ENCODE results near the gene SPTB.
A peak's percentile ranks its signal among the peaks of the same experiment; 100 is the strongest.

The SPTB gene

DNA sequence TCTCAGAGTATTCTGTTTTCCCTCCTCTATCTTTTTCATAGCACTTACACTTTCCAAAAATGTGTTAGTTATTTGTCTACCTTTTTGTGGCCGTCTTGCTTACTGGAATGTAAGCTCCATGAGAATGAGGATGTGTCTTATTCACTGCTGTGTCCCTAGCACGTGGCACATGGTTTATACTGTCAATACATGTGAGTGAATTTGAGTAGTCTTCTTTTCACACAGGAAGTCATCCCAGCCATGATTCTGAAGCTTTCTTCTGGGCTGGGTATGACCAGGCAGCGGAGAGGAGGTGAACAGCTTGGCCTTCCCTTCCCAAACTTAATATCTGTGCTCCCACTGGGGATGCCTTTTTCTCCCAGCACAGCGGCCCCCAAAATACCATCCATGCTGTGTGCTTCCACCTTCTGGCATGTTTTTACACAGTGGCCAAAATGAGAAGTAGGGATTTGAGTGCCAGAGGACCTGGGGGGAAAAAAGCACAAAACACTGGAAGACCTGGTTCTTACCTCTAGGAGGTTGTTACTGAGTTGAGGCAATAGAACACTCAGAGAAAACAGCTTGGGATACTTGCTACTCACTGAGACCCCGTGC is 165.2 kb downstream of the SPTB start:
- H3K36me3 ChIP-seq (ENCODE audit: control insufficient read depth in 4 of 4, insufficient read depth in 4 of 4, low read length in 3 of 4), result peaks cover 0 to 9% (median 0%) of the 10 kb centered on the region in 4 experiments
- no peaks in the 10 kb centered on the region for H3K27me3 ChIP-seq (replicated peaks in 2 of 5; ENCODE audit: control insufficient read depth in 4 of 5, insufficient read depth in 5 of 5, low read length in 4 of 5)
- DNase-seq, result no peak
- CTCF ChIA-PET, result interaction anchor here (1.0 to 1.9 kb wide), 3 partner anchors 15 to 39 kb away, joined by 3 to 5 read pairs (median 3); no protein-coding TSS in a partner anchor
- 92% methylated on average over 4 of the region's 5 CpGs for WGBS (ENCODE audit: insufficient coverage)
- peaks cover 0 to 18% (median 10%) of the 10 kb centered on the region in 5 experiments for H3K9me3 ChIP-seq (ENCODE audit: control extremely low read depth in 1 of 5, control insufficient read depth in 4 of 5, insufficient read depth in 2 of 5, low read depth in 1 of 5, low read length in 4 of 5)
- no peak overlapping the region for H3K27ac ChIP-seq (ENCODE audit: insufficient read depth in 1 of 2, low read depth in 1 of 2, low read length in 2 of 2, poor library complexity in 1 of 2, severe bottlenecking in 2 of 2)
- POLR2A ChIA-PET, result no interaction called here
- no peak overlapping the region for H3K4me3 ChIP-seq (ENCODE audit: control insufficient read depth in 1 of 7, extremely low read depth in 1 of 7, insufficient read depth in 4 of 7, low read depth in 2 of 7, low read length in 6 of 7)
- peaks cover 11 to 61% (median 13%) of the 10 kb centered on the region in 4 experiments for H3K4me1 ChIP-seq (ENCODE audit: control extremely low read depth in 1 of 4, control insufficient read depth in 4 of 4, insufficient read depth in 4 of 4, low read length in 3 of 4)

DNA sequence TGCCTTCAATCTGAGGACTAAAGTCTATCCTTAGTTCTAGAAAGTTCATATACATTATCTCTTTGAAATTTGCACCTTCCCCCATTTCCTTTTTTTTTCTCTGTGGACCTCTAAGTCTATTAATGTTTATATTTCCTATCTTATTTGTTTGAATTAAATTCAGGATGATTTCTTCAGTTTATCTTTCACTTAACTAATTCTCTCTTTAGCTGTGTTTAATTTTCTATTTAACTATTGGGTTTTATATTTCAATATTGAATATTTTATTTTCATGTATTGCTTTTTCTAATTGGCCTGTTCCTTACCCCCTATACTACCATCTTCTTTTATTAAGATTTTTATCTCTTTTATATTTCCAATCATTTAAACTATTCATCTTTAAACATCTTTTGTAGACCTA is 166.0 kb downstream of the SPTB start:
- H3K9me3 ChIP-seq (ENCODE audit: control extremely low read depth in 1 of 5, control insufficient read depth in 4 of 5, insufficient read depth in 2 of 5, low read depth in 1 of 5, low read length in 4 of 5), result peaks cover 0 to 18% (median 10%) of the 10 kb centered on the region in 5 experiments
- ChIA-PET POLR2A (no interaction called here), CTCF (interaction anchor here (1.3 to 1.9 kb wide), 2 partner anchors 17 to 39 kb away, joined by 3 to 5 read pairs; no protein-coding TSS in a partner anchor)
- no peak for DNase-seq
- H3K27me3 ChIP-seq (replicated peaks in 2 of 5; ENCODE audit: control insufficient read depth in 4 of 5, insufficient read depth in 5 of 5, low read length in 4 of 5), result no peaks in the 10 kb centered on the region
- no peak overlapping the region for H3K4me3 ChIP-seq (ENCODE audit: control insufficient read depth in 1 of 7, extremely low read depth in 1 of 7, insufficient read depth in 4 of 7, low read depth in 2 of 7, low read length in 6 of 7)
- H3K27ac ChIP-seq (ENCODE audit: insufficient read depth in 1 of 2, low read depth in 1 of 2, low read length in 2 of 2, poor library complexity in 1 of 2, severe bottlenecking in 2 of 2), result no peak overlapping the region
- peaks cover 19 to 65% (median 22%) of the 10 kb centered on the region in 4 experiments for H3K4me1 ChIP-seq (ENCODE audit: control extremely low read depth in 1 of 4, control insufficient read depth in 4 of 4, insufficient read depth in 4 of 4, low read length in 3 of 4)
- H3K36me3 ChIP-seq (ENCODE audit: control insufficient read depth in 4 of 4, insufficient read depth in 4 of 4, low read length in 3 of 4), result peaks cover 0 to 9% (median 0%) of the 10 kb centered on the region in 4 experiments

DNA sequence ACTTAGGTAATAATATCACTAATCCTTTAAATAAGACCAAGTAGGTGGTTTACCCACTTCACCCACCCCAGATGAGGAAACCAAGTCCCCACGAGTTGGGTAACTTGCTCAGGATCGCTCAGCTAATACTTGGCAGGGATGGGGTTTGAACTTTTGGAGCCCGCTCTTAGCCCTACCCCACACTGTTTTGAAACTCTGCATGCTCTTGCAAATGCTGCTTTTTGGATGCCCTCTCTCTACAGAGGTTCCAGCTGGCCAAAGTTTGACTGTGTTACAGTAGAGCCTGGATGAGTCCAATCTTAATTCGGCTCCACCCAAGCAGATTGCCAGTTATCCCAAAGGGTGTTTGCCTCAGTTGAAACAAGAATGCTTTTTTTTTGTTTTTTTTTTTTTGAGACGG is 168.7 kb downstream of the SPTB start:
- Histone ChIP-seq H3K27ac (ENCODE audit: insufficient read depth in 1 of 2, low read depth in 1 of 2, low read length in 2 of 2, poor library complexity in 1 of 2, severe bottlenecking in 2 of 2) (no peak overlapping the region), H3K36me3 (ENCODE audit: control insufficient read depth in 4 of 4, insufficient read depth in 4 of 4, low read length in 3 of 4) (peaks cover 0 to 9% (median 0%) of the 10 kb centered on the region in 4 experiments)

DNA sequence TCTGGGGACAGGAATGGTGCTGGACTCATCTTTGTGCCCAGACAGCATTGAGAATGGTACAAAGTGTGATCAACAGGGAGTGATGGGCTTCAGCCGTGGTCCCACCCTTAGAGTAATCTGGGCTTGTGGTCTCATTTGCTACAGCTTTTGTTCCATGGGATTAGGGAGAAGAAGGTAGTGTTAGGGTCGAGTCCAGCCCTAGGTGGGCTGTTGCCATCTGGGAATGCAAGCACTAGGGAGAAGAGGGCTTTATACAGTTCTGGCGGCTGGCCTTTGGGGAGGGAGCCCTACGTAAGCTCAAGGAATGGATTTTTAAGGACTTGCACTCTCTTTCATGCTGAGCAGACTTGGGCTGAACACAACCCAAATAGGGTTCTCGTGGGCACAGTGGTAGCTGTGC is 170.6 kb downstream of the SPTB start:
- WGBS (ENCODE audit: insufficient coverage), result 98% methylated on average over 5 of the region's 5 CpGs
- Histone ChIP-seq H3K27me3 (replicated peaks in 2 of 5; ENCODE audit: control insufficient read depth in 4 of 5, insufficient read depth in 5 of 5, low read length in 4 of 5) (peaks cover 0 to 28% (median 4%) of the 10 kb centered on the region in 5 experiments), H3K4me3 (ENCODE audit: control insufficient read depth in 1 of 7, extremely low read depth in 1 of 7, insufficient read depth in 4 of 7, low read depth in 2 of 7, low read length in 6 of 7) (peak overlapping the region in 5 of 7 experiments; percentile 8 to 61 (median 42)), H3K4me1 (ENCODE audit: control extremely low read depth in 1 of 4, control insufficient read depth in 4 of 4, insufficient read depth in 4 of 4, low read length in 3 of 4) (peaks cover 21 to 68% (median 47%) of the 10 kb centered on the region in 4 experiments), H3K36me3 (ENCODE audit: control insufficient read depth in 4 of 4, insufficient read depth in 4 of 4, low read length in 3 of 4) (peaks cover 0 to 3% (median 0%) of the 10 kb centered on the region in 4 experiments), H3K9me3 (ENCODE audit: control extremely low read depth in 1 of 5, control insufficient read depth in 4 of 5, insufficient read depth in 2 of 5, low read depth in 1 of 5, low read length in 4 of 5) (peaks cover 0 to 13% (median 4%) of the 10 kb centered on the region in 5 experiments), H3K27ac (ENCODE audit: insufficient read depth in 1 of 2, low read depth in 1 of 2, low read length in 2 of 2, poor library complexity in 1 of 2, severe bottlenecking in 2 of 2) (no peak overlapping the region)
- ChIA-PET POLR2A (interaction anchor here (0.9 kb wide), 1 partner anchor 20 kb away, joined by 3 read pairs; no protein-coding TSS in a partner anchor), CTCF (interaction anchor here (1.1 to 4.3 kb wide), 7 partner anchors 8 to 59 kb away, joined by 3 to 20 read pairs (median 5); no protein-coding TSS in a partner anchor)
- DNase-seq, result no peak

More for the DNA sequence above, 168.7 kb downstream of the SPTB start:
- 100% methylated on average over 4 of the region's 5 CpGs for WGBS (ENCODE audit: insufficient coverage)
- Histone ChIP-seq H3K9me3 (ENCODE audit: control extremely low read depth in 1 of 5, control insufficient read depth in 4 of 5, insufficient read depth in 2 of 5, low read depth in 1 of 5, low read length in 4 of 5) (peaks cover 0 to 18% (median 10%) of the 10 kb centered on the region in 5 experiments), H3K4me3 (ENCODE audit: control insufficient read depth in 1 of 7, extremely low read depth in 1 of 7, insufficient read depth in 4 of 7, low read depth in 2 of 7, low read length in 6 of 7) (no peak overlapping the region), H3K27me3 (replicated peaks in 2 of 5; ENCODE audit: control insufficient read depth in 4 of 5, insufficient read depth in 5 of 5, low read length in 4 of 5) (peaks cover 0 to 10% (median 0%) of the 10 kb centered on the region in 5 experiments), H3K4me1 (ENCODE audit: control extremely low read depth in 1 of 4, control insufficient read depth in 4 of 4, insufficient read depth in 4 of 4, low read length in 3 of 4) (peaks cover 20 to 69% (median 28%) of the 10 kb centered on the region in 4 experiments)
- ChIA-PET CTCF (interaction anchor here (1.0 to 1.2 kb wide), 2 partner anchors 10 to 14 kb away, joined by 3 read pairs; no protein-coding TSS in a partner anchor), POLR2A (no interaction called here)
- no peak for DNase-seq

DNA sequence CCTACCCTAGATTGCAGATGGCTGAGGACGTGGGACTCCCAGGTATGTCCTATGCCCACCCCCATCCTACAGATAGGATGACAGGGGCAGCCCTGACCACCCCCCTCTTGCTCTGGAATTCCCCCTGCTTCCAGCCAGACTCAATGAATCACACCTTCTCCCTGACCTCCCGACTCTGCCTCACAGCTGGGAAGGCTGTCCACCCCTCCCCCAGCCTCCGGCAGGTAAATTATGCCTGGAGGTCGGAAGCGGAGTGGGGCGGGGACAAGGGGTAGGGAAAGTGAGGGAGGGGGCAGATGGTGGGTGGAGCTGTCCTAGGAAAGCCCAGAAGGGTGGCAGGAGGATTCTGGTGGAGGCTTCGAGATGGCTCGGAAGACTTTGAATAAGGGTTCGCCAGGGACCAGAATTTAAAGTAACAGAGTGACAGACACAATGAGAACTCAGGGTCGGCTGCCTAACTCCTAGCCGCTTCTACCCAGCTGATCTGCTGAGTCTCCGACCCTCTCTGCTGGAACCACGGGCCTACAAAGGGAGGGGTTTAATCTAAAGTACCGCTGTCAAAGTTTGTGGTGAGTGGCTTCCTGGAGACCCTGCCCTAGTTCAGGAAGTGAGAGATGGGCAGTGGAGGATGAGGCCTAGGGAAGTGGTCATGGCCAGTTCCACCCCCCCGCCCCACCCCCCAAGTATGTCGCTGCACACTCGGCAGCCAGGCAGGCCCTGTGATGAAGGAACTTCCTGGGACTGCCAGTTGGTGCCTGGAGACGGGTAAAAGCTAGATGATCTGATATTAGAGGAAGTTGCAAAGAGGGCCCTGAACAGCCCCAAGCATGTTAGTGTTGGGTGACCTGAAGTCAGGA is 171.3 kb downstream of the SPTB start:
- Histone ChIP-seq H3K27me3 (replicated peaks in 2 of 5; ENCODE audit: control insufficient read depth in 4 of 5, insufficient read depth in 5 of 5, low read length in 4 of 5) (peaks cover 0 to 36% (median 9%) of the 10 kb centered on the region in 5 experiments), H3K27ac (ENCODE audit: insufficient read depth in 1 of 2, low read depth in 1 of 2, low read length in 2 of 2, poor library complexity in 1 of 2, severe bottlenecking in 2 of 2) (no peak overlapping the region), H3K4me1 (ENCODE audit: control extremely low read depth in 1 of 4, control insufficient read depth in 4 of 4, insufficient read depth in 4 of 4, low read length in 3 of 4) (peaks cover 25 to 74% (median 54%) of the 10 kb centered on the region in 4 experiments), H3K4me3 (ENCODE audit: control insufficient read depth in 1 of 7, extremely low read depth in 1 of 7, insufficient read depth in 4 of 7, low read depth in 2 of 7, low read length in 6 of 7) (peak overlapping the region in 4 of 7 experiments; percentile 25 to 58 (median 36)), H3K36me3 (ENCODE audit: control insufficient read depth in 4 of 4, insufficient read depth in 4 of 4, low read length in 3 of 4) (peaks cover 0 to 3% (median 0%) of the 10 kb centered on the region in 4 experiments), H3K9me3 (ENCODE audit: control extremely low read depth in 1 of 5, control insufficient read depth in 4 of 5, insufficient read depth in 2 of 5, low read depth in 1 of 5, low read length in 4 of 5) (peaks cover 0 to 9% (median 2%) of the 10 kb centered on the region in 5 experiments)
- POLR2A ChIA-PET, result interaction anchor here (0.9 kb wide), 1 partner anchor 20 kb away, joined by 3 read pairs; no protein-coding TSS in a partner anchor
- 18% methylated on average over 10 of the region's 18 CpGs for WGBS (ENCODE audit: insufficient coverage)
- CTCF ChIA-PET, result interaction anchor here (1.1 to 4.3 kb wide), 9 partner anchors 9 to 60 kb away, joined by 3 to 20 read pairs (median 4); no protein-coding TSS in a partner anchor
- DNase-seq, result peak; percentile 59 to 90 (median 84)

DNA sequence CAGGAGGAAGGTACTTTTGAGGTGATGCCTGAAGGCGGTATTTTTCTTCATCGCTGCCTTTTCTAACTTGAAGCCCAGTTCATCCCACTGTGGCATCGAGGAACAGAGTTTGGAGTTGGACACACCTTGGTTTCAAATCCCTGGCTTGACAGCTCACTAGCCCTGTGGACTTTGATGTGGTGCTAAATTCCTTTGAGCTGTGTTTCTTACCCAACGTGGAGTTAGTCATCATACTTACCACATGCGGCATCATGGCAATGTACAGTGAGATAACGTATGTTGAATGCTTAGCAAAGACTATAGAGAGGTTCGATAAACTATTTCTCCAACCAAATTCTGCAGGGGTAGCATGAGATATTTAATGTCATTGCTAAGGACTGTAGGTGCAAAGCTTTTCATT is 172.0 kb downstream of the SPTB start:
- Histone ChIP-seq H3K4me1 (ENCODE audit: control extremely low read depth in 1 of 4, control insufficient read depth in 4 of 4, insufficient read depth in 4 of 4, low read length in 3 of 4) (peaks cover 25 to 81% (median 60%) of the 10 kb centered on the region in 4 experiments), H3K9me3 (ENCODE audit: control extremely low read depth in 1 of 5, control insufficient read depth in 4 of 5, insufficient read depth in 2 of 5, low read depth in 1 of 5, low read length in 4 of 5) (peaks cover 0 to 2% (median under 1%) of the 10 kb centered on the region in 5 experiments), H3K36me3 (ENCODE audit: control insufficient read depth in 4 of 4, insufficient read depth in 4 of 4, low read length in 3 of 4) (peaks cover 0 to 3% (median 0%) of the 10 kb centered on the region in 4 experiments), H3K27ac (ENCODE audit: insufficient read depth in 1 of 2, low read depth in 1 of 2, low read length in 2 of 2, poor library complexity in 1 of 2, severe bottlenecking in 2 of 2) (no peak overlapping the region), H3K27me3 (replicated peaks in 2 of 5; ENCODE audit: control insufficient read depth in 4 of 5, insufficient read depth in 5 of 5, low read length in 4 of 5) (peaks cover 0 to 43% (median 14%) of the 10 kb centered on the region in 5 experiments), H3K4me3 (ENCODE audit: control insufficient read depth in 1 of 7, extremely low read depth in 1 of 7, insufficient read depth in 4 of 7, low read depth in 2 of 7, low read length in 6 of 7) (peak overlapping the region in 1 of 7 experiments; percentile 25)
- CTCF ChIA-PET, result interaction anchor here (1.1 to 4.3 kb wide), 5 partner anchors 8 to 57 kb away, joined by 3 to 20 read pairs (median 4); no protein-coding TSS in a partner anchor
- peak in 2 of 3 donors; percentile 52 to 65 for DNase-seq
- POLR2A ChIA-PET, result no interaction called here
- 78% methylated on average over 5 of the region's 7 CpGs for WGBS (ENCODE audit: insufficient coverage)
